Adrenal gland (tissue), 12 donors: ENCODE data around the gene FNDC3B. TPM values are rescaled to one million over a fixed set of nuclear protein-coding genes. Genes with fewer than 3 reads are reported as not detected.

Experiments used
- DNase-seq, 7 donors: peaks; one replicate each; pipeline ENCODE4 v3.0.0-alpha.2; 2019 to 2020
- H3K27ac ChIP-seq, 5 donors: fragments of 200-600 bp; sonication (generic) in 4 of 5; 1 replicate in 3 of 5; 2 replicates in 2 of 5; pipeline versions ENCODE4 v1.5.1 to v1.8.0; 2016 to 2020; ENCODE audit warnings: mild to moderate bottlenecking in 1 of 5
- H3K27me3 ChIP-seq: fragments of 200-600 bp; 2 replicates; pipeline ENCODE4 v1.8.0; 2021
- H3K36me3 ChIP-seq, 2 donors: fragments of 200-600 bp; replicated peaks in 1 of 2; 1 replicate in 1 of 2; 2 replicates in 1 of 2; pipeline versions ENCODE4 v1.5.1 to v1.8.0; 2018 to 2022
- H3K4me1 ChIP-seq, 2 donors: fragments of 200-600 bp; replicated peaks in 1 of 2; 1 replicate in 1 of 2; 2 replicates in 1 of 2; pipeline versions ENCODE4 v1.5.1 to v1.8.0; 2018 to 2021
- H3K4me3 ChIP-seq, 4 donors: fragments of 200-600 bp; sonication (generic) in 3 of 4; one replicate each; pipeline ENCODE4 v1.5.1; 2016 to 2018
- H3K9me3 ChIP-seq, 3 donors: fragments of 200-600 bp; sonication (generic) in 1 of 3; replicated peaks in 1 of 3; 1 replicate in 2 of 3; 2 replicates in 1 of 3; pipeline versions ENCODE4 v1.5.1 to v1.8.0; 2016 to 2021
- POLR2A ChIP-seq, 2 donors: fragments of 450-650 bp; IDR thresholded peaks; one replicate each; pipeline ENCODE4 v1.6.1; 2017; ENCODE audit warnings: antibody characterized with exemption in 2 of 2, mild to moderate bottlenecking in 2 of 2, moderate library complexity in 1 of 2
- WGBS, 4 donors: extraction: QIAGEN DNeasy Blood & Tissue Kit in 2 of 4; methylation state at CpG; one replicate each; pipeline versions ENCODE4 v1.1.5 to v1.1.7; 2013 to 2017; 5-methylcytosine and 5-hydroxymethylcytosine counted together
- intact Hi-C, 2 donors: fragments of 100-400 bp; cut with DNase I; formaldehyde crosslinking; loops; one replicate each; pipeline versions ENCODE4 v1.14.1 to v1.15.0; 2022 to 2023
- polyA plus RNA-seq, 3 donors: library from polyadenylated mRNA; stranded (reverse); fragments of 200-250 nt in 2 of 3; fragments of 350-450 nt in 1 of 3; fragmentation: Illumina TruSeq in 1 of 3; extraction: RNeasy Lipid Tissue Mini Kit (QIAGEN cat#74804) in 1 of 3; gene quantifications; one replicate each; pipeline ENCODE4 v1.2.3, GENCODE V29; 2013 to 2014
- total RNA-seq, 9 donors: library from RNA; depleted of rRNA in 4 of 9; stranded (reverse); fragments of >200 nt in 4 of 9; fragments of 120-200 nt in 1 of 9; fragmentation: NEBNext Ultra II Directional in 1 of 9; extraction: Animal tissue kit (Norgen Biotek cat#: 25700) in 1 of 9; gene quantifications; one replicate each; pipeline versions ENCODE4 v1.1.0 to v1.2.4, GENCODE V29; 2013 to 2023
- TF ChIP-seq, protein P1 (sequence below), 6 experiments: fragments of 450-650 bp in 4 of 6; fragments of 200-600 bp in 2 of 6; sonication (generic) in 1 of 6; IDR thresholded peaks; 1 replicate in 5 of 6; 2 replicates in 1 of 6; pipeline versions ENCODE4 v1.5.1 to v1.8.0; 2016 to 2021; ENCODE audit warnings: antibody characterized with exemption in 6 of 6, mild to moderate bottlenecking in 2 of 6, moderate library complexity in 1 of 6
- donor health status: healthy with polysubstance abuse.
- donor health status: Bipolar disorder and iron deficiency.
- donor health status: DM: yes; HTN: yes; CAD: no.
- donor health status: DM: no; HTN: no; CAD: no.
- donor health status: DM: no; HTN: no; CAD: no.
- donor health status: DM: yes; HTN: yes; CAD: no.

The FNDC3B gene
- total and polyA plus RNA-seq, 12 donors = 9.9 to 228 (median 105) TPM

DNA sequence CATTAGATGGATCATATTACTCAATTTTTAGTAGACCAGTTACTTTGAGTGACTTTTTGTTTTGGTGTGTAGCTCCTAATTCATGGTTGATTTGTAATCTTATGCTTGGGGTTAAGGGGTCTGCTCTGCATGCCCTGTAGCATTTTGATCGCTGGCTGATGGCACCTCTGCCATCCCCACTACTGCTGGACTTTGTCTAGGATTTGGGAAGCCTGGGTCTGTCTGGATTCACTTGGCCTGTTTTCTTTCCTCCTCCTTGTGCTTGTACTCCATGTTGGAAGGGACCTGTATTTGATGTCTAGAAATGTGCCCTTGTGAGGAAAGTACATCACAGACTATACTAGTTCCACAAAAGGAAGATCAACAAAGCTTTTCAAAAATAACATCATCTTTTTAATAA is 154.1 kb downstream of the FNDC3B start:
- 95 to 100% (median 99%) methylated on average over 1 of the region's 1 CpG for WGBS, 4 donors
- intact Hi-C loops = no loop called here

DNA sequence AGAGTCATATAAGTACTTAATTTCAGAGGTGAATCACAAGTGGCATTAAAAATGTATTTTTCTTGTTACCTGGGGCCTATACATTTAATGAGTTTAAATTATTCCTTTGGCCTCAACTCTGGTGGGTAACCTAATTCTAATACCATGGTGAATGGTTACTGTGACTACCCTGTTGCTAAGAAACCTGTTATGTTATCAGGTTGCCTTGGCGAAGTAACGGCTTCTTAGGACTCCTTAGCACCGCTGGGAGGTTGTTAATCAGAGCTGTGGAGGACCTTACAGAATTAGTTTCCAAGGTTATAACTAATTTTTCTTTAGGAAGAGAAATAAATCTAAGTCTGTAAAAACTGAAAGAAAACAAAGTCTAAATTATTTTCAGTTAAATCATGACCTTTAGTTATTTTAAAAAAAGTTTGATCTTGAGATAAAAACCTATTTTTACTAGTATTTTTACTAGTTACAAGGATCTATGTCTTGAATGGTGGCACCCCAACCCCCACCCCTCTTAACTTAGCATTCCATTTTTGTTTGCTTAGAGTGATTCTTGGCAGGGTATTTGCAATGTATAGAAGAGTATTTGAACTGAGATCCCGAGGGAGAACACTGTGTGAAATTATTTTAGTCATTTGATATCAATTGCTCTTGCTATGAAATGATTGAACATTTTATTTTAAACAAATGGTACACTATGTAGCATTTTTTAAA is 155.5 kb downstream of the FNDC3B start:
- WGBS, 4 donors = 45 to 57% (median 52%) methylated on average over 4 of the region's 4 CpGs
- H3K36me3 ChIP-seq = no peaks in the 10 kb centered on the region
- TF ChIP-seq POLR2A (IDR thresholded peaks at IDR 0.05) = no peak
- TF ChIP-seq, protein P1, sequence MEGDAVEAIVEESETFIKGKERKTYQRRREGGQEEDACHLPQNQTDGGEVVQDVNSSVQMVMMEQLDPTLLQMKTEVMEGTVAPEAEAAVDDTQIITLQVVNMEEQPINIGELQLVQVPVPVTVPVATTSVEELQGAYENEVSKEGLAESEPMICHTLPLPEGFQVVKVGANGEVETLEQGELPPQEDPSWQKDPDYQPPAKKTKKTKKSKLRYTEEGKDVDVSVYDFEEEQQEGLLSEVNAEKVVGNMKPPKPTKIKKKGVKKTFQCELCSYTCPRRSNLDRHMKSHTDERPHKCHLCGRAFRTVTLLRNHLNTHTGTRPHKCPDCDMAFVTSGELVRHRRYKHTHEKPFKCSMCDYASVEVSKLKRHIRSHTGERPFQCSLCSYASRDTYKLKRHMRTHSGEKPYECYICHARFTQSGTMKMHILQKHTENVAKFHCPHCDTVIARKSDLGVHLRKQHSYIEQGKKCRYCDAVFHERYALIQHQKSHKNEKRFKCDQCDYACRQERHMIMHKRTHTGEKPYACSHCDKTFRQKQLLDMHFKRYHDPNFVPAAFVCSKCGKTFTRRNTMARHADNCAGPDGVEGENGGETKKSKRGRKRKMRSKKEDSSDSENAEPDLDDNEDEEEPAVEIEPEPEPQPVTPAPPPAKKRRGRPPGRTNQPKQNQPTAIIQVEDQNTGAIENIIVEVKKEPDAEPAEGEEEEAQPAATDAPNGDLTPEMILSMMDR (IDR thresholded peaks at IDR 0.05) = no peak
- H3K9me3 ChIP-seq = no peaks in the 10 kb centered on the region
- H3K27me3 ChIP-seq = no peaks in the 10 kb centered on the region
- no peak overlapping the region for H3K27ac ChIP-seq
- intact Hi-C loops = no loop called here
- DNase-seq = no peak
- H3K4me1 ChIP-seq = peaks cover 7 to 29% of the 10 kb centered on the region in 2 donors
- H3K4me3 ChIP-seq = no peak overlapping the region

More for the DNA sequence above, 154.1 kb downstream of the FNDC3B start:
- DNase-seq = no peak
- H3K27me3 ChIP-seq = no peaks in the 10 kb centered on the region
- H3K4me1 ChIP-seq = peaks cover 7 to 29% of the 10 kb centered on the region in 2 donors
- H3K4me3 ChIP-seq = no peak overlapping the region
- no peaks in the 10 kb centered on the region for H3K9me3 ChIP-seq
- no peak for TF ChIP-seq POLR2A (IDR thresholded peaks at IDR 0.05)
- TF ChIP-seq, protein P1 (IDR thresholded peaks at IDR 0.05) = no peak
- no peak overlapping the region for H3K27ac ChIP-seq
- no peaks in the 10 kb centered on the region for H3K36me3 ChIP-seq

DNA sequence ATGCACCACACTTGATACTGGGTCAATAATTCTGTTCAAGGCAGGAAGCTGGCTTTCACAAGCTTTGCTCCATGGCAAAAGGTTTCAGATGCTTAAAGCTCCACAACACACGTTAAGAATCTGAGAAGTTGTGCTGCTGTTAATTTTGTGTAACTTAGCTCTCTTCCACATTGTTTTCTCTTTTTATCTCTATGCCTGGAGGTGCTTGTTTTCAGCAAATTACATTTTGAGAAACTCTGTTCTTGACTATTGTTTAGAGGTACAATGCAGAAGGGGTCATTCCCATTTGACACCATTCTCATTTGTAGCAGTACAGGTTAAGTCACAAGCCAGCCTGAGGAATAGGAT is 156.0 kb downstream of the FNDC3B start:
- H3K4me1 ChIP-seq = peaks cover 7 to 26% of the 10 kb centered on the region in 2 donors
- H3K9me3 ChIP-seq = no peaks in the 10 kb centered on the region
- no peak for DNase-seq
- no peak overlapping the region for H3K4me3 ChIP-seq
- no peaks in the 10 kb centered on the region for H3K27me3 ChIP-seq
- H3K27ac ChIP-seq = no peak overlapping the region
- TF ChIP-seq POLR2A (IDR thresholded peaks at IDR 0.05) = no peak
- TF ChIP-seq, protein P1 (IDR thresholded peaks at IDR 0.05) = no peak
- 30 to 63% (median 49%) methylated on average over 1 of the region's 1 CpG for WGBS, 4 donors
- intact Hi-C loops = no loop called here
- no peaks in the 10 kb centered on the region for H3K36me3 ChIP-seq

DNA sequence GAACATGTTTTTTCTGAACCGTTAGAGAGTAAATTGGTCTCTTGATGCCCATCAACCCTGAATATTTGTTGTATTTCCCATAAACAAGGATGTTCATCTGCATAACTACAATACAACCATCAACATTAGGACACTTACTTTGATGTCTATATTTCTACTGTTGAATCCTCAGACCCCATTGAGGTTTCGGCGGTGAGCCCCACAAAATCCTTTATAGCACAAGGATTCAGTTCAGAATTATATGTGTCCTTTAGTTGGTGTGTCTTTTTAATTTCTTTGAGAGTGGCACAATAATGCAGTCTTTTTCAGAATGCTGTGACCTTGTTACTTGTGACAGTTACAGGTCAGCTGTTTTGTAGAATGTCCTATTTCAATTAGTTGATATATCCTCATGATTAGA is 158.0 kb downstream of the FNDC3B start:
- H3K36me3 ChIP-seq = no peaks in the 10 kb centered on the region
- no peak for TF ChIP-seq POLR2A (IDR thresholded peaks at IDR 0.05)
- TF ChIP-seq, protein P1 (IDR thresholded peaks at IDR 0.05) = no peak
- H3K9me3 ChIP-seq = no peaks in the 10 kb centered on the region
- WGBS, 4 donors = 87 to 92% (median 91%) methylated on average over 3 of the region's 3 CpGs
- H3K4me1 ChIP-seq = peaks cover 7 to 43% of the 10 kb centered on the region in 2 donors
- intact Hi-C loops = no loop called here
- no peak overlapping the region for H3K27ac ChIP-seq
- DNase-seq = no peak
- H3K27me3 ChIP-seq = no peaks in the 10 kb centered on the region
- no peak overlapping the region for H3K4me3 ChIP-seq
